ENCODE data around the gene ARPC4. TPM values are rescaled to one million over a fixed set of nuclear protein-coding genes. Genes with fewer than 3 reads are reported as not detected.

ARPC4 gene
- total RNA-seq, 1 experiment from 2014 or later, result 143 TPM

GRCh38 chr3:9843715-9844438 lies 51.0 kb downstream of the ARPC4 start, which contains the start of gene RPUSD3 (continued):
- TF ChIP-seq MLX (CRISPR knock-in tag; IDR thresholded peaks at IDR 0.05) (0 out of 2 replicates have a peak, but pooled peaks have one; percentile 62), NR1H2 (CRISPR knock-in tag; IDR thresholded peaks at IDR 0.05) (no peak), PRDM15 (CRISPR knock-in tag; IDR thresholded peaks at IDR 0.05) (no peak)

GRCh38 chr3:9846231-9846630 lies 53.3 kb downstream of the ARPC4 start:
- CTCF ChIA-PET, result interaction anchor here (0.8 to 1.3 kb wide), 2 partner anchors 12 to 86 kb away, joined by 3 to 4 read pairs; no protein-coding TSS in a partner anchor
- POLR2A ChIA-PET, result no interaction called here
- Mint-ChIP-seq H3K36me3 (peaks cover 13% of the 10 kb centered on the region), H3K27ac (no peak overlapping the region), H3K9me3 (no peaks in the 10 kb centered on the region), H3K4me3 (no peak overlapping the region), H3K4me1 (peaks cover 9% of the 10 kb centered on the region), H3K27me3 (ENCODE audit: low read depth) (no peaks in the 10 kb centered on the region)
- TF ChIP-seq ZNF671 (CRISPR knock-in tag; IDR thresholded peaks at IDR 0.05), result no peak
- TF ChIP-seq ZNF416 (CRISPR knock-in tag; IDR thresholded peaks at IDR 0.05), result no peak
- no peak for TF ChIP-seq SMAD3 (CRISPR knock-in tag; IDR thresholded peaks at IDR 0.05; ENCODE audit: borderline replicate concordance)
- TF ChIP-seq PRRX2 (CRISPR knock-in tag; IDR thresholded peaks at IDR 0.05), result no peak
- no peak for TF ChIP-seq ZNF121 (CRISPR knock-in tag; IDR thresholded peaks at IDR 0.05)
- no peak for TF ChIP-seq USF1 (CRISPR knock-in tag; IDR thresholded peaks at IDR 0.05)
- TF ChIP-seq ZNF281 (CRISPR knock-in tag; IDR thresholded peaks at IDR 0.05), result no peak
- DNase-seq (ENCODE audit: low spot score) (no peak), ATAC-seq (no peak)

GRCh38 chr3:9846931-9847488 lies 54.1 kb downstream of the ARPC4 start:
- H3K36me3 Mint-ChIP-seq, result peaks cover 6% of the 10 kb centered on the region
- H3K9me3 Mint-ChIP-seq, result no peaks in the 10 kb centered on the region
- ChIA-PET POLR2A (no interaction called here), CTCF (interaction anchor here (0.8 to 1.3 kb wide), 2 partner anchors 11 to 86 kb away, joined by 3 to 4 read pairs; no protein-coding TSS in a partner anchor)
- no peaks in the 10 kb centered on the region for H3K27me3 Mint-ChIP-seq (ENCODE audit: low read depth)
- peaks cover 9% of the 10 kb centered on the region for H3K4me1 Mint-ChIP-seq
- no peak overlapping the region for H3K27ac Mint-ChIP-seq
- ATAC-seq, result no peak
- DNase-seq (ENCODE audit: low spot score), result no peak
- no peak overlapping the region for H3K4me3 Mint-ChIP-seq
- TF ChIP-seq SP1 (CRISPR knock-in tag; conservative IDR thresholded peaks at IDR 0.05) (no peak), GABPB1 (CRISPR knock-in tag; IDR thresholded peaks at IDR 0.05) (no peak), ZBTB43 (CRISPR knock-in tag; IDR thresholded peaks at IDR 0.05) (no peak), FOXP4 (CRISPR knock-in tag; IDR thresholded peaks at IDR 0.05) (no peak), ZNF532 (CRISPR knock-in tag; IDR thresholded peaks at IDR 0.05; ENCODE audit: borderline replicate concordance) (no peak), CREM (CRISPR knock-in tag; IDR thresholded peaks at IDR 0.05) (no peak)

All from WTC11 (cell line).